Hematopoietic multipotent progenitor cell treated with erythropoietin and hydrocortisone succinate and interleukin-3 and kit ligand, for 8 days (in vitro differentiated cells): ENCODE data around the gene ABLIM2.

Experiments used
- DNase-seq: peaks from one replicate; pipeline ENCODE4 v3.0.0-alpha.2; 2015

Gene ABLIM2

GRCh38 chr4:8015512-8015911 is 143.1 kb downstream of the ABLIM2 start:
- DNase-seq, result no peak

- no peak for DNase-seq
Measured at GRCh38 chr4:8013976-8014726, 144.5 kb downstream of the ABLIM2 start.

GRCh38 chr4:8012517-8012916 is 146.1 kb downstream of the ABLIM2 start:
- DNase-seq, result no peak

- no peak for DNase-seq
Measured at GRCh38 chr4:8010618-8011017, 148.0 kb downstream of the ABLIM2 start.

- no peak for DNase-seq
Measured at GRCh38 chr4:8009710-8010511, 148.7 kb downstream of the ABLIM2 start.

GRCh38 chr4:8009097-8009496 is 149.5 kb downstream of the ABLIM2 start:
- no peak for DNase-seq

GRCh38 chr4:8008391-8008790 is 150.2 kb downstream of the ABLIM2 start:
- no peak for DNase-seq

GRCh38 chr4:8007581-8007980 is 151.0 kb downstream of the ABLIM2 start:
- DNase-seq, result no peak

GRCh38 chr4:8006471-8006870 is 152.1 kb downstream of the ABLIM2 start:
- no peak for DNase-seq

GRCh38 chr4:8005814-8006215 is 152.8 kb downstream of the ABLIM2 start:
- no peak for DNase-seq

GRCh38 chr4:8005033-8005808 is 153.4 kb downstream of the ABLIM2 start:
- no peak for DNase-seq

GRCh38 chr4:8004066-8004465 is 154.5 kb downstream of the ABLIM2 start:
- DNase-seq, result no peak

- no peak for DNase-seq
Measured at GRCh38 chr4:8002525-8003309, 155.9 kb downstream of the ABLIM2 start.

- no peak for DNase-seq
Measured at GRCh38 chr4:8001564-8002355, 156.9 kb downstream of the ABLIM2 start.

GRCh38 chr4:8000721-8001491 is 157.7 kb downstream of the ABLIM2 start:
- DNase-seq, result no peak

- no peak for DNase-seq
Measured at GRCh38 chr4:8000247-8000646, 158.4 kb downstream of the ABLIM2 start.

GRCh38 chr4:7999695-8000094 is 158.9 kb downstream of the ABLIM2 start:
- DNase-seq, result no peak

- DNase-seq, result no peak
Measured at GRCh38 chr4:7999279-7999678, 159.3 kb downstream of the ABLIM2 start.

GRCh38 chr4:7998447-7998846 is 160.2 kb downstream of the ABLIM2 start:
- DNase-seq, result no peak

GRCh38 chr4:7995866-7996265 is 162.7 kb downstream of the ABLIM2 start:
- no peak for DNase-seq

- no peak for DNase-seq
Measured at GRCh38 chr4:7995135-7995534, 163.5 kb downstream of the ABLIM2 start.
